ENCODE results near the gene ECHDC3. TPM values are rescaled to one million over a fixed set of nuclear protein-coding genes. Genes with fewer than 3 reads are reported as not detected.
A peak's percentile ranks its signal among the peaks of the same experiment; 100 is the strongest.

Gene ECHDC3
- total and polyA plus RNA-seq, 10 of the 15 experiments (the other 5 are each of a cell fraction or from before 2014, with no cell fraction given), result 0.16 to 10.0 (median 6.0) TPM

GRCh38 chr10:11706895-11707567, 35.2 kb upstream of the ECHDC3 start:
- H3K9me3 ChIP-seq (replicated peaks; ENCODE audit: control insufficient read depth, insufficient read depth, low read length), result no peaks in the 10 kb centered on the region; the same call in 2 of the 3 replicates
- no peak for DNase-seq (ENCODE audit: low read depth, low spot score)
- intact Hi-C loops (cut with micrococcal nuclease; ENCODE audit: unreplicated experiment) (no loop called here), in situ Hi-C loops (cut with MboI) (no loop called here)
- H4K20me1 ChIP-seq (ENCODE audit: control insufficient read depth, insufficient read depth), result no peaks in the 10 kb centered on the region
- ChIA-PET RAD21 (ENCODE audit: unreplicated experiment) (no interaction called here), CTCF (interaction anchor here (0.6 to 1.2 kb wide), 3 partner anchors 10 to 174 kb away, joined by 3 read pairs; no protein-coding TSS in a partner anchor), SMC1A (ENCODE audit: uncharacterized antibody, unreplicated experiment) (no interaction called here), POLR2A (interaction anchor here (0.5 kb wide), 1 partner anchor 221 kb away, joined by 3 read pairs; no protein-coding TSS in a partner anchor)
- ATAC-seq, result no peak
- no TSS peak for BruUV-seq (replicated peaks)
- H3K4me2 ChIP-seq (ENCODE audit: control insufficient read depth, insufficient read depth), result no peak overlapping the region
- H3K27me3 ChIP-seq (replicated peaks in 1 of 2; ENCODE audit: control insufficient read depth in 2 of 2, insufficient read depth in 2 of 2, low read length in 1 of 2), result no peaks in the 10 kb centered on the region
- WGBS (ENCODE audit: insufficient coverage, insufficient replicate concordance, low lambda C conversion rate, missing lambda C conversion rate), result 66% methylated on average over 10 of the region's 10 CpGs
- no peak overlapping the region for H3K27ac ChIP-seq (ENCODE audit: control insufficient read depth, insufficient read depth)
- no peaks in the 10 kb centered on the region for H3K79me2 ChIP-seq (ENCODE audit: control insufficient read depth, insufficient read depth, low read length)
- H3K4me1 ChIP-seq (ENCODE audit: control insufficient read depth, insufficient read depth, low read length), result peaks cover 20% of the 10 kb centered on the region
- TF ChIP-seq POLR2AphosphoS2 (IDR thresholded peaks at IDR 0.05; ENCODE audit: low read depth, low read length) (no peak), CTCF (IDR thresholded peaks at IDR 0.05 in 2 of 3, conservative IDR thresholded peaks at IDR 0.05 in 1 of 3; ENCODE audit: control insufficient read depth in 2 of 3, extremely low read depth in 1 of 3, insufficient read depth in 1 of 3, low read depth in 3 of 3, low read length in 3 of 3) (peak in 2 of 3 experiments; percentile 6 to 15; a peak in 1 of 6 replicates)
- FAIRE-seq, result no peak
- H2AFZ ChIP-seq (ENCODE audit: control insufficient read depth, low read depth, low read length), result no peak overlapping the region
- H3K4me3 ChIP-seq, result no peak overlapping the region
- H3K36me3 ChIP-seq (ENCODE audit: control insufficient read depth in 2 of 2, insufficient read depth in 2 of 2, low read length in 1 of 2), result no peaks in the 10 kb centered on the region
- H3K9ac ChIP-seq (ENCODE audit: control insufficient read depth, insufficient read depth, low read length), result no peak overlapping the region
